GM21529 (cell line): ENCODE results near the gene PRICKLE1.

Experiments used
- ATAC-seq: cut with Tn5 transposase; IDR thresholded peaks from one replicate; pipeline ENCODE4 v1.9.1; 2021; ENCODE audit not compliant: unreplicated experiment

The PRICKLE1 gene

GRCh38 chr12:42589465-42590329 is at the start of gene PRICKLE1:
Gene PRICKLE1 (minus strand): TSS chr12:42589746. CDS start chr12:42472516, 117,230 bp downstream.
- peak; percentile 69 for ATAC-seq

- ATAC-seq = no peak
These were observed 49.2 kb upstream of the PRICKLE1 start for GRCh38 chr12:42638697-42639096.

DNA sequence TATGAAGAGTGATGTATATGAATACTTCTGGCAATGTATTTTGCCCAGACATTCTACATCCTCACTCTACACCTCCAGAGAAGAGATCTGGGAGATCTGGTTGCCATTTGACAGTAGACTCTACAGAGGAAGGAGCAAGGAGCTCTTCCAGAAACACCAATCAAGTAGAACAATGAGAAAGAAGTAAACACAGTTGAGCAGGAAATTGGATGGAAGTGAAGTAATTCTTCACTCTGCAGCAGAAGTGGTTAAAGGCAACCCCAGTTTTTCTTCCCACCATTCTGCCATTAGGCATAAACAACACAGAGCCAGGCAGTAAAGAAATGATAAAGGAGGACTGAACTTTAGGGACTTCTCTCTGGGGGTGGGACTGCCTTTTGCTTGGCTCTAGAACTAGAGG is 48.5 kb upstream of the PRICKLE1 start:
- no peak for ATAC-seq

- no peak for ATAC-seq
These were observed 47.4 kb upstream of the PRICKLE1 start for GRCh38 chr12:42636993-42637392.

- ATAC-seq = no peak
These were observed 44.0 kb upstream of the PRICKLE1 start for GRCh38 chr12:42633594-42633993.

GRCh38 chr12:42631513-42631912 is 42.0 kb upstream of the PRICKLE1 start:
- ATAC-seq = no peak

GRCh38 chr12:42630314-42630713 is 40.8 kb upstream of the PRICKLE1 start:
- no peak for ATAC-seq

DNA sequence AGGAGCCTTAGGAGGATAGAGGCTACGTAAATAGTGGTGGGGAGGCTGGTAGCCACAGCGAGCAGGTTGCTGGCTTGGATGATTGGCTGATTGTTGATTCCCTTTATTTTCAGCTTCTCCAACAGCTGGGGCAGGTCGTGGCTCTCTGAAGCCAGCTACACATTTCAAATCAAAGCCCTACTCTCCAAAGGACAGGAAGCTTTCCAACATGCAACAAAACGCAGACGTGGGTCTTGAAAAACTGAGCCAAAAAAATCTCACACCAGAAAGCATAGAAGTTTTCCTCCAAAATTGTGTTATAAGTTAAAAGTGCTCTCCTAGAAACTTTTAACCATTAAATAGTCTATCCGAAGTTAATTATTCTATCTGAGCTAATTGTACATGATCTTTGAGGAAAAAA is 37.6 kb upstream of the PRICKLE1 start:
- ATAC-seq = no peak

GRCh38 chr12:42625611-42626010 is 36.1 kb upstream of the PRICKLE1 start:
- no peak for ATAC-seq

DNA sequence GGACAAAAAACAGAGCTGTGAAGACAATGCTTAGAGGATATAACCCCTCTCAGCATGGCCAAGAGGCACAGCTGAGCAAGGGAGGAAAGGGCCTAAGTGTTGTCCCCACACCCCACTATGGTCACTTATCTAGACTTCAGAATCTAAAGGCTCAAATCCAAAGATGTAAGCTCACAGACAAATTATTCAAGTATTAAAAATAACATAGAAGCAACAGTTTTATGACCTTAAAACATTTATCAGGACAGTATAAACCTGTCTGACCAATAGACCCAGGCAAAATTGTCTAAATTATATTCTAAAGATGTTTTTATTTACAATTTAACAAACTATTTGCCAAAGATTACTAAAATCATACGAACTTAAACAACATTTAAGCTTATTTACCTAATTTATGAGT is 28.1 kb upstream of the PRICKLE1 start:
- no peak for ATAC-seq

DNA sequence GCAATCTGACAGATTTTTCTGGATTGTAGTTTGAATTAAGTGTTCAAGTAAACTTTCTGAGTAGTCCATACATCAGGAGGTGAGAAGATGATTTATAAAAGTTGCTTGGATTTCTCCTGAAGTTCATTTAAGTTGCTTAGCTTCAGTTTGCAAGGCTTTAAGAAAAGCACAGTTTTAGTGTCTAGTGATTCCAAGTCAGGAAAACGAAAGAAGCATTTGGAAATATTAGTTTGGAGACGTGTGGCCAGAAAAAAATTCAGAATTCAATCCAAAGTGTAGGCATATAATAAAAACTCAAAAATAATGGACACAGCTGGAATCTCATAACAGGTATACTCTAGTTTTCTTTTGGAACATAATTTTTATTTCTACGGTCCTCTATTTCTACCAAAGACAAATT is 25.5 kb upstream of the PRICKLE1 start:
- ATAC-seq = no peak

DNA sequence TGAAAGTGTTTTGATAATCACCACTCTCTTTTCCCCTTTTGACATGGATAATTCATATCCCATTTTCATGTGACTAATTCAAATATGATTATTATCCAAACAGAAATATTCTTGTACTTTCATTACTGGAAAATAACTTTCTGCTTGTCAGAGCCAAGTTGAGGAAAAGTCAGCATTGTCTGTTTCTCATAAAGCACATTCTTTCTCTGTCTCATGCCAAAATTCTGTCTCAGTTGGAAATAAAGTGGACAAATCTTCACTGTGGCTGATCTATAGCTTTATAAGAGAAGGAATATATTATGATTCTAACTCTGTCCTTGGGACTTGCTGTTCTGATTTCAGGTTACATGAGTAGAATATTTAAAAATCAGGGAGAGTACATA is 22.7 kb upstream of the PRICKLE1 start:
- ATAC-seq = no peak

DNA sequence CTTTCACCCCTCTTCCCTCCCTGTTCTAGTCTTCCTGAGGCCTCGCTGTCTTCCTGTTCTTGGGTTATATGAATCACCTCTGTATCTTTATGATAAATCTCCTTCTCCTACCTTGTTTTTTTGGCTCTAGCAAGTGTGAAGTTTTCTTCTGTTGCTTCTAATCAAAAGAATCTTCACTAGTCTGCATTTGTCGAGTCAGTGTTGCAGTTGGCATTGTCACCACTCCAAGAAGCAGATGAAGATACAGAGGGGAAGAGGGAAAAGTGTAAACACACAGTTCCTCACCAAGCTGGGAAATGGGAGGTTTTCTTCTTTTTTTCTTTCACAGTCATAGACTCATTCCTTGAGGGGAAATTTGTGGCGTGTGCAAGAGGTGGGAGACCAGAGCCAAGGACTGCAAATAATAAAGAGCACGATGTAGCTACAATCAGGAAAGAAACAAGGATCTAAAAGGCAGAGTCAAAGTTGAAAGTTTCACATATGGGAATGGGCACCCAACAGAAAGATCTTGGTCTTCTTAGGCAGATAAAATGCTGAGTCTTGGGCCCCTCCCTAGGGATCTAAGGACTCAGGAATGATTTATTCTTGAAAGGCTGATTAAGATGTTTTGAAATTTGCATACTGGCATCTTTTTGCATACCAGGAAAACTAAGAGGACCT is 22.2 kb upstream of the PRICKLE1 start:
- ATAC-seq = no peak

- ATAC-seq = no peak
These were observed 20.1 kb upstream of the PRICKLE1 start for GRCh38 chr12:42609605-42610004.

- no peak for ATAC-seq
These were observed 18.8 kb upstream of the PRICKLE1 start for GRCh38 chr12:42608196-42608825.

- ATAC-seq = no peak
These were observed 18.1 kb upstream of the PRICKLE1 start for GRCh38 chr12:42607584-42608058.

GRCh38 chr12:42606471-42606870 is 16.9 kb upstream of the PRICKLE1 start:
- ATAC-seq = no peak

DNA sequence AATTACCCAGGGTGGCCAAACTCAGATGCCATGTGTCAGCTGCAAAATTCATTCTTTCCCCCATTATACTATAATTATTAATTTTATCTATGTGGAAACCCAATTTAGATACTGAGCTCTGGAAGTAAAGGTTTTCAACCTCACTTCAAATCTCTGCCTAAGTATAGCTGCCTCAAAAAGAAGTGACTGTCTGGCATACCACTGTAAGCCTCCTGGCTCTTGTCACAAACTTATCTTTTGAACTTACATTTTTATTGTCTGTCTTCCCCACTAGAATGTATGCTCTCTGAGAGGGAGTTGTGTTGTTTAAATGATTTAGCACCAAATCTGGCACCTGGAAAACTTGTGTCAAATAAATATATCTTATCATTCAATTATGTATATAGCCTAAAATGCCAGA is 16.1 kb upstream of the PRICKLE1 start:
- ATAC-seq = no peak

GRCh38 chr12:42603246-42603990 is 13.9 kb upstream of the PRICKLE1 start:
- ATAC-seq = no peak

DNA sequence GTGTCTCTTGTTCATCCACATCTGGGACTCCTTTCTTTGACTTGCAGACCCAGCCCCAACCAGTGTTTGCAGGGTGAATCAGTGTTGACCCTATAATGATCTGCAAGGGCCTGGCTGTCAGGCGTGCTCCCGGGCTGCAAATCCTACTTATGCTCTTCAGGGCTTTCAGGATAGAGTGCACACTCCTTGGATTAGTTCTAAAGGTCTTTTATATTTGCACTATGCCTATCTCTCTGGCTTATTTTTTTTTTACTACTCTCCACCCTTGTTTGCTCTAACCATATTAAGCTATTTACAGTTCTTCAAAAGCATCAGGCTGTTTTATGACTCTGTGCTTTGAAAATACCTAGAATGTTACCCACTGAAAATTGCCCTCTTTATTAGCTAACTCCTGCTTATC is 4.3 kb upstream of the PRICKLE1 start:
- no peak for ATAC-seq

DNA sequence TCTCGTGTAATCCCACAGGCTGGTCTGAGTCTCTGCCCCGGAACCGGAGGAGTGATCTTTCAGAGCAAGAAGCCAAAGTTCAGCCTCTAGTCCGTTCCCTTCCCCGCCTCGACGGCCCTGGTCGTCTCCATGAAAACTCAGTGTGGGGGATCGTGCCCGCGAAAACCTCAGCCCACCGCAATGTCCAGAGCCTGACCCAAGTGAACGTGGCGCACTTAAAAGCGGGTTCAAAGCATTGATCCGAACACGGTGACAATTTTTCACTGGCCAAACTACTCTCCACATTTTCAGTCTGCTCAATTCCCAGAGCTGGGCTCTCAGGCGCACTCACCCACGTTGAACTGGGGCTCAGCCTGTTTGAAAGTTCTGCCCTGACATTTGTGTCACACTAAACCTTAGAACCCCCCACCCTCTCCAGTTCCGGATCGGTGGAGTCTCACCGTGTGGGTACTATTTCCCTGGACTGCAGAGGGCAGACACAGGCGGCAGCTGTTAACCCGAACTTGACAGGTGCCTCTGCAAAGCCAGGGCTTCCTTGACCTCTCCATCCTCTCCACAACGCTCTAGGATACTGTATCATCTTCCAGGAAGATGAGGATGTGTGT is 886 bp upstream of the PRICKLE1 start:
- no peak for ATAC-seq
